Activated CD4-positive, alpha-beta T cell treated with anti-CD3 and anti-CD28 coated beads for 36 hours (primary cell): ENCODE results near the gene INPP5A. TPM values are rescaled to one million over a fixed set of nuclear protein-coding genes. Genes with fewer than 3 reads are reported as not detected.

ENCODE experiments used
- ATAC-seq: fragments of 200-7000 bp; cut with Tn5 transposase; one replicate; pipeline ENCODE4 v1.10.0; 2021; ENCODE audit warnings: mild to moderate bottlenecking, moderate library complexity
- CTCF ChIA-PET: fragments of 350-600 bp; sonication (Branson Sonifier 250); formaldehyde crosslinking; loops from one replicate; lab custom pipeline; 2021; ENCODE audit warnings: antibody characterized with exemption; lab: Charles Lee
- POLR2A ChIA-PET: fragments of 350-600 bp; sonication (Branson Sonifier 250); formaldehyde crosslinking; loops from one replicate; lab custom pipeline; 2021; ENCODE audit warnings: antibody characterized with exemption, inconsistent platforms; lab: Charles Lee
- DNase-seq: peaks from one replicate; pipeline ENCODE4 v3.0.0-alpha.2; 2020
- H3K27ac Mint-ChIP-seq: one replicate; pipeline ENCODE4 v1.8.0; 2021; ENCODE audit warnings: mixed read lengths
- H3K27me3 Mint-ChIP-seq: one replicate; pipeline ENCODE4 v1.8.0; 2021; ENCODE audit warnings: mixed read lengths
- H3K36me3 Mint-ChIP-seq: one replicate; pipeline ENCODE4 v1.8.0; 2021; ENCODE audit warnings: low read depth, mixed read lengths
- H3K4me1 Mint-ChIP-seq: one replicate; pipeline ENCODE4 v1.8.0; 2021; ENCODE audit warnings: mixed read lengths
- H3K4me3 Mint-ChIP-seq: one replicate; pipeline ENCODE4 v1.8.0; 2021; ENCODE audit warnings: mild to moderate bottlenecking, moderate library complexity, mixed read lengths
- H3K9me3 Mint-ChIP-seq: one replicate; pipeline ENCODE4 v1.8.0; 2021; ENCODE audit warnings: low read depth, mixed read lengths
- intact Hi-C, 2 experiments: fragments of 100-400 bp; cut with DNase I in 1 of 2; cut with micrococcal nuclease in 1 of 2; formaldehyde crosslinking; loops; one replicate each; pipeline versions ENCODE4 v1.14.2 to v1.15.1; 2022 to 2024; cut with DNase I, micrococcal nuclease
- total RNA-seq, 2 experiments: library from RNA; stranded (reverse); gene quantifications; one replicate each; pipeline ENCODE4 v1.2.3, GENCODE V29; 2021

The INPP5A gene
- total RNA-seq, 2 experiments from 2014 or later: 8.1 to 9.3 TPM

DNA sequence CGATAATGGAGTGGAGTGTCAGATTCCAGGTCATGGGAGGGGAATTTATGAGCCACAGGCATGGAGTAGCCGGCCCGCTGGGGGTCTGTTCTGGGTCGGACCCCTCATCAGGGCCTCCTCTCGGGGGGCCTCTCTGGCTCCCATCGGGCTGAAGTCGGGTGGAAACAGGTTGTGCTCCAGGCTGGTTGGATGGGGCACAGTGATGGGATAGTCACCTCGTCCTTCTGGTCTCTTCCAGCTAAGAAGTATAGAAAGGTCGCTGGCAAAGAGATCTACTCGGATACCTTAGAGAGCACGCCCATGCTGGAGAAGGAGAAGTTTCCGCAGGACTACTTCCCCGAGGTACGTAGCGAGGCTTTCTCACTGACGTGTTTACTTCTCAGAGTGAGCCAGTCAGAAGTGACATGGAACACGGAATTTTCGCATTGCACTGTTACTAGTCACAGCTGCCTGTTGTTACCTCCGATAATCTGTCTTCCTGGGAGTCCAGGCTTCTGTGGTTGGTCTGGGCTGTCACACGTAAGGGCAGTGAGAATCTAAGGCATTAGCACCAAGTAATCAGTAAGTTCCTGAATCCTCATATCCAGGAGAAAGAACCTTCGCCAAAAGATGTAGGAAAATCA is 160.1 kb downstream of the INPP5A start:
- no peak overlapping the region for H3K27ac Mint-ChIP-seq

GRCh38 chr10:132698211-132698751 is 160.7 kb downstream of the INPP5A start:
- CTCF ChIA-PET: no interaction called here
- Mint-ChIP-seq H3K9me3 (peaks cover 9% of the 10 kb centered on the region), H3K27me3 (no peaks in the 10 kb centered on the region), H3K4me3 (no peak overlapping the region), H3K36me3 (peaks cover 14% of the 10 kb centered on the region), H3K4me1 (no peaks in the 10 kb centered on the region), H3K27ac (no peak overlapping the region)
- ATAC-seq (no peak), DNase-seq (no peak)
- POLR2A ChIA-PET: no interaction called here
- intact Hi-C loops: no loop called here

More for the DNA sequence above, 160.1 kb downstream of the INPP5A start:
- intact Hi-C loops: no loop called here
- ATAC-seq (no peak), DNase-seq (no peak)
- no peak overlapping the region for H3K4me3 Mint-ChIP-seq
- CTCF ChIA-PET: no interaction called here
- POLR2A ChIA-PET: no interaction called here
- no peaks in the 10 kb centered on the region for H3K4me1 Mint-ChIP-seq
- H3K9me3 Mint-ChIP-seq: peaks cover 9% of the 10 kb centered on the region
- no peaks in the 10 kb centered on the region for H3K27me3 Mint-ChIP-seq
- peaks cover 13% of the 10 kb centered on the region for H3K36me3 Mint-ChIP-seq

GRCh38 chr10:132698761-132699391 is 161.3 kb downstream of the INPP5A start:
- ChIA-PET CTCF (no interaction called here), POLR2A (no interaction called here)
- no peak overlapping the region for H3K27ac Mint-ChIP-seq
- no peak overlapping the region for H3K4me3 Mint-ChIP-seq
- H3K27me3 Mint-ChIP-seq: no peaks in the 10 kb centered on the region
- intact Hi-C loops: no loop called here
- no peaks in the 10 kb centered on the region for H3K4me1 Mint-ChIP-seq
- peaks cover 16% of the 10 kb centered on the region for H3K36me3 Mint-ChIP-seq
- DNase-seq (no peak), ATAC-seq (no peak)
- H3K9me3 Mint-ChIP-seq: peaks cover 7% of the 10 kb centered on the region

- Mint-ChIP-seq H3K27ac (no peak overlapping the region), H3K27me3 (no peaks in the 10 kb centered on the region), H3K9me3 (peaks cover 2% of the 10 kb centered on the region), H3K4me3 (no peak overlapping the region), H3K4me1 (no peaks in the 10 kb centered on the region), H3K36me3 (peaks cover 16% of the 10 kb centered on the region)
- intact Hi-C loops: no loop called here
- DNase-seq (no peak), ATAC-seq (no peak)
- ChIA-PET CTCF (no interaction called here), POLR2A (no interaction called here)
Measured at GRCh38 chr10:132699411-132700155, 162.0 kb downstream of the INPP5A start.

GRCh38 chr10:132700156-132701098 is 162.8 kb downstream of the INPP5A start:
- CTCF ChIA-PET: no interaction called here
- Mint-ChIP-seq H3K36me3 (peaks cover 22% of the 10 kb centered on the region), H3K27me3 (no peaks in the 10 kb centered on the region), H3K4me1 (no peaks in the 10 kb centered on the region), H3K27ac (no peak overlapping the region), H3K9me3 (no peaks in the 10 kb centered on the region), H3K4me3 (no peak overlapping the region)
- no peak for DNase-seq
- intact Hi-C loops: no loop called here
- POLR2A ChIA-PET: no interaction called here
- ATAC-seq: no peak

GRCh38 chr10:132701099-132701845 is 163.7 kb downstream of the INPP5A start:
- Mint-ChIP-seq H3K27me3 (no peaks in the 10 kb centered on the region), H3K4me3 (no peak overlapping the region), H3K4me1 (no peaks in the 10 kb centered on the region), H3K9me3 (peaks cover 6% of the 10 kb centered on the region), H3K27ac (no peak overlapping the region), H3K36me3 (peaks cover 30% of the 10 kb centered on the region)
- intact Hi-C loops: no loop called here
- no peak for ATAC-seq
- no peak for DNase-seq
- CTCF ChIA-PET: no interaction called here
- POLR2A ChIA-PET: no interaction called here

- Mint-ChIP-seq H3K27ac (no peak overlapping the region), H3K27me3 (no peaks in the 10 kb centered on the region), H3K4me1 (no peaks in the 10 kb centered on the region), H3K4me3 (no peak overlapping the region), H3K9me3 (peaks cover 8% of the 10 kb centered on the region), H3K36me3 (peaks cover 36% of the 10 kb centered on the region)
- ChIA-PET POLR2A (no interaction called here), CTCF (no interaction called here)
- no peak for ATAC-seq
- no peak for DNase-seq
- intact Hi-C loops: no loop called here
Measured at GRCh38 chr10:132701846-132702190, 164.2 kb downstream of the INPP5A start.

GRCh38 chr10:132702601-132703418 is 165.2 kb downstream of the INPP5A start:
- ChIA-PET CTCF (no interaction called here), POLR2A (no interaction called here)
- ATAC-seq: no peak

GRCh38 chr10:132703419-132704007 is 165.9 kb downstream of the INPP5A start:
- peaks cover 34% of the 10 kb centered on the region for H3K36me3 Mint-ChIP-seq
- no peak overlapping the region for H3K27ac Mint-ChIP-seq
- no peaks in the 10 kb centered on the region for H3K4me1 Mint-ChIP-seq
- H3K4me3 Mint-ChIP-seq: no peak overlapping the region
- ChIA-PET POLR2A (no interaction called here), CTCF (no interaction called here)
- ATAC-seq (no peak), DNase-seq (no peak)
- intact Hi-C loops: no loop called here
- H3K9me3 Mint-ChIP-seq: peaks cover 8% of the 10 kb centered on the region
- no peaks in the 10 kb centered on the region for H3K27me3 Mint-ChIP-seq

More at GRCh38 chr10:132702601-132703418, 165.2 kb downstream of the INPP5A start:
- no peak for DNase-seq
- H3K9me3 Mint-ChIP-seq: peaks cover 8% of the 10 kb centered on the region
- no peaks in the 10 kb centered on the region for H3K4me1 Mint-ChIP-seq
- intact Hi-C loops: no loop called here
- no peak overlapping the region for H3K27ac Mint-ChIP-seq
- H3K27me3 Mint-ChIP-seq: no peaks in the 10 kb centered on the region
- peaks cover 36% of the 10 kb centered on the region for H3K36me3 Mint-ChIP-seq
- no peak overlapping the region for H3K4me3 Mint-ChIP-seq
